ENCODE results near the gene ROR2. TPM values are rescaled to one million over a fixed set of nuclear protein-coding genes. Genes with fewer than 3 reads are reported as not detected.

The ROR2 gene
- total RNA-seq, 1 experiment from 2014 or later: 2.7 TPM

GRCh38 chr9:91995000-91995655 is 45.1 kb upstream of the ROR2 start:
- Histone ChIP-seq H4K20me1 (ENCODE audit: control insufficient read depth, insufficient read depth, insufficient read length) (no peaks in the 10 kb centered on the region), H3K9me3 (ENCODE audit: control insufficient read depth, low read depth, low read length) (no peaks in the 10 kb centered on the region), H3K4me2 (ENCODE audit: insufficient read depth, insufficient read length, low read length) (no peak overlapping the region), H3K79me2 (ENCODE audit: insufficient read depth, low read length) (no peaks in the 10 kb centered on the region), H4K91ac (ENCODE audit: insufficient read length, low read depth, low read length) (no peak overlapping the region), H4K5ac (ENCODE audit: insufficient read length, low read depth, low read length) (no peak overlapping the region), H2AFZ (ENCODE audit: low read length) (no peak overlapping the region), H2BK20ac (ENCODE audit: low read depth, low read length, poor library complexity, severe bottlenecking) (no peak overlapping the region), H3K4ac (ENCODE audit: low read depth, low read length) (no peak overlapping the region), H2BK12ac (ENCODE audit: insufficient read length, low read depth, low read length) (no peak overlapping the region), H2BK15ac (ENCODE audit: low read depth, low read length) (no peak overlapping the region), H3K23me2 (ENCODE audit: insufficient read length, low read depth, low read length, poor library complexity, severe bottlenecking) (no peaks in the 10 kb centered on the region), H3K23ac (ENCODE audit: insufficient read length, low read depth, low read length) (no peak overlapping the region), H3K27ac (ENCODE audit: insufficient read length, low read depth, low read length) (no peak overlapping the region), H3K56ac (ENCODE audit: insufficient read length, low read depth, low read length) (no peak overlapping the region), H3T11ph (ENCODE audit: low read length) (no peak overlapping the region), H2BK5ac (ENCODE audit: insufficient read length, low read length) (no peak overlapping the region), H3K18ac (ENCODE audit: insufficient read length, low read depth, low read length) (no peak overlapping the region), H3K4me1 (ENCODE audit: insufficient read depth, low read length) (no peaks in the 10 kb centered on the region), H3K9ac (ENCODE audit: extremely low read depth, insufficient read length, low read length) (no peak overlapping the region), H2BK120ac (ENCODE audit: low read depth, low read length, poor library complexity, severe bottlenecking) (no peak overlapping the region), H3K27me3 (ENCODE audit: insufficient read depth, low read length) (no peaks in the 10 kb centered on the region), H3K79me1 (ENCODE audit: insufficient read depth, low read depth, low read length, poor library complexity, severe bottlenecking) (no peaks in the 10 kb centered on the region), H4K8ac (replicated peaks; ENCODE audit: insufficient read length, low read depth, low read length) (no peak overlapping the region), H2AK5ac (ENCODE audit: insufficient read length, low read length) (no peak overlapping the region), H3K14ac (ENCODE audit: insufficient read depth, low read length) (no peak overlapping the region)
- Mint-ChIP-seq H3K9me3 (no peaks in the 10 kb centered on the region), H3K4me3 (no peak overlapping the region), H3K27me3 (ENCODE audit: low read depth) (no peaks in the 10 kb centered on the region; the same call in 1 of the 2 replicates), H3K36me3 (ENCODE audit: insufficient read depth in 1 of 3, low read depth in 3 of 3) (no peaks in the 10 kb centered on the region), H3K4me1 (no peaks in the 10 kb centered on the region), H3K27ac (no peak overlapping the region)
- WGBS (ENCODE audit: extremely low coverage, insufficient read length, low lambda C conversion rate): no CpG with 5 or more reads among the region's 8 CpGs
- no peak for TF ChIP-seq CTCF (conservative IDR thresholded peaks at IDR 0.05)
- no peak for DNase-seq
